WTC11 (cell line): ENCODE measurements around the gene DARS2.

Source experiments
- AFF4 ChIP-seq: sonication (generic); formaldehyde crosslinking; IDR thresholded peaks from 2 replicates; pipeline ENCODE4 v1.8.1; 2023; ENCODE audit warnings: mild to moderate bottlenecking, missing genetic modification reagents, borderline replicate concordance
- CREM ChIP-seq: sonication (generic); formaldehyde crosslinking; IDR thresholded peaks from 2 replicates; pipeline ENCODE4 v1.8.1; 2022; ENCODE audit warnings: mild to moderate bottlenecking, missing genetic modification reagents, moderate library complexity
- CTCF ChIP-seq: fragments of 200-600 bp; IDR thresholded peaks from 2 replicates; pipeline ENCODE4 v1.8.0; 2022; ENCODE audit warnings: antibody characterized with exemption
- ETV6 ChIP-seq: sonication (generic); formaldehyde crosslinking; IDR thresholded peaks from 2 replicates; pipeline ENCODE4 v1.8.1; 2022; ENCODE audit warnings: mild to moderate bottlenecking, missing genetic modification reagents
- HMGXB4 ChIP-seq: sonication (generic); formaldehyde crosslinking; IDR thresholded peaks from 2 replicates; pipeline ENCODE4 v1.8.1; 2023; ENCODE audit warnings: mild to moderate bottlenecking, moderate library complexity, missing genetic modification reagents
- IRF2 ChIP-seq: sonication (generic); formaldehyde crosslinking; IDR thresholded peaks from 2 replicates; pipeline ENCODE4 v1.8.0; 2022; ENCODE audit warnings: low read depth, missing genetic modification reagents, borderline replicate concordance
- JUN ChIP-seq: sonication (generic); formaldehyde crosslinking; IDR thresholded peaks from 2 replicates; pipeline ENCODE4 v1.8.0; 2023; ENCODE audit warnings: mild to moderate bottlenecking, missing genetic modification reagents
- USF2 ChIP-seq: sonication (generic); formaldehyde crosslinking; IDR thresholded peaks from 2 replicates; pipeline ENCODE4 v1.8.1; 2023; ENCODE audit warnings: mild to moderate bottlenecking, missing genetic modification reagents, moderate library complexity

- TF ChIP-seq USF2 (CRISPR knock-in tag): no peak
- TF ChIP-seq AFF4 (CRISPR knock-in tag): no peak
- TF ChIP-seq CTCF: no peak
- no peak for TF ChIP-seq IRF2 (CRISPR knock-in tag)
- TF ChIP-seq JUN: no peak
- TF ChIP-seq CREM (CRISPR knock-in tag): no peak
- no peak for TF ChIP-seq ETV6 (CRISPR knock-in tag)
- TF ChIP-seq HMGXB4 (CRISPR knock-in tag): no peak
These were observed 52.3 kb downstream of the DARS2 start for GRCh38 chr1:173876732-173877131.
